K562 (cell line): ENCODE measurements around the gene MCM3. TPM values are rescaled to one million over a fixed set of nuclear protein-coding genes. Genes with fewer than 3 reads are reported as not detected.

Experiments used
- BMI1 ChIP-seq: fragments of 150-350 bp; IDR thresholded peaks from 2 replicates; pipeline ENCODE4 v1.6.1; 2014; ENCODE audit warnings: low read length
- C11orf30 ChIP-seq: fragments of 450-650 bp; IDR thresholded peaks from 2 replicates; pipeline ENCODE4 v1.6.1; 2016; ENCODE audit warnings: low read depth, mild to moderate bottlenecking
- DACH1 ChIP-seq: fragments of 450-650 bp; IDR thresholded peaks from 2 replicates; pipeline ENCODE4 v1.6.1; 2018; ENCODE audit not compliant: partially characterized antibody
- GATA2 ChIP-seq: sonication (generic); formaldehyde crosslinking; IDR thresholded peaks from 2 replicates; pipeline ENCODE4 v1.4.0; 2020; ENCODE audit warnings: mild to moderate bottlenecking, missing genetic modification reagents
- MAFF ChIP-seq: IDR thresholded peaks from 2 replicates; pipeline ENCODE4 v1.6.1; 2012; ENCODE audit warnings: low read length, improper control_type of control experiment
- MAFK ChIP-seq: IDR thresholded peaks from 2 replicates; pipeline ENCODE4 v1.6.1; 2011; ENCODE audit warnings: low read length, improper control_type of control experiment
- PML ChIP-seq: IDR thresholded peaks from 2 replicates; pipeline ENCODE4 v1.6.1; 2012; ENCODE audit warnings: low read length, inconsistent platforms
- SLC30A9 ChIP-seq: fragments of 250-450 bp; sonication (Bioruptor Pico); IDR thresholded peaks from 2 replicates; pipeline ENCODE4 v1.8.0; 2022; ENCODE audit warnings: mild to moderate bottlenecking, moderate library complexity
- TCF7L2 ChIP-seq: fragments of 150-350 bp; IDR thresholded peaks from 2 replicates; pipeline ENCODE4 v1.6.1; 2016; ENCODE audit warnings: low read depth, mild to moderate bottlenecking, low read length, moderate library complexity
- TSHZ1 ChIP-seq: fragments of 250-450 bp; sonication (Bioruptor Pico); IDR thresholded peaks from 2 replicates; pipeline ENCODE4 v1.4.0; 2020; ENCODE audit warnings: mild to moderate bottlenecking, moderate library complexity
- ZBTB7A ChIP-seq: IDR thresholded peaks from 2 replicates; pipeline ENCODE4 v1.6.1; 2011; ENCODE audit warnings: low read depth, mild to moderate bottlenecking, low read length, moderate library complexity, borderline replicate concordance; ENCODE audit not compliant: control insufficient read depth
- ZNF253 ChIP-seq: fragments of 250-450 bp; sonication (Bioruptor Pico); conservative IDR thresholded peaks from 2 replicates; pipeline ENCODE4 v1.6.1; 2021; ENCODE audit warnings: mild to moderate bottlenecking
- ZNF589 ChIP-seq: fragments of 200-800 bp; sonication (Bioruptor generic); IDR thresholded peaks from 2 replicates; pipeline ENCODE4 v1.6.1; 2016; ENCODE audit warnings: low read depth, missing genetic modification characterization, missing compliant biosample characterization
- polyA plus RNA-seq, 8 experiments: library from polyadenylated mRNA; depleted of rRNA in 4 of 8; stranded (reverse) in 5 of 8; unstranded in 3 of 8; fragments of >200 nt; fragmentation: Nextera tagmentation in 2 of 8; fragmentation: Illumina TruSeq in 1 of 8; extraction: Ambion mirVana in 2 of 8; extraction: Trizol in 1 of 8; gene quantifications; 2 replicates each; pipeline versions ENCODE4 v1.2.1 to v1.2.3, GENCODE V29; 2011 to 2014; ENCODE audit warnings: inconsistent platforms in 1 of 8, missing spikeins in 1 of 8
- total RNA-seq, 7 experiments: library from RNA; depleted of rRNA in 6 of 7; stranded (reverse); fragments of >200 nt in 6 of 7; fragmentation: Illumina TruSeq in 2 of 7; extraction: Trizol in 2 of 7; gene quantifications; 2 replicates each; pipeline versions ENCODE4 v1.2.1 to v1.2.3, GENCODE V29; 2011 to 2021; ENCODE audit warnings: low replicate concordance in 1 of 7
- TF ChIP-seq, protein P1 (sequence below): fragments of 450-650 bp; IDR thresholded peaks from 2 replicates; pipeline ENCODE4 v1.6.1; 2017; ENCODE audit warnings: antibody characterized with exemption, mild to moderate bottlenecking
- TF ChIP-seq, protein P2 (sequence below): fragments of 200-400 bp; formaldehyde crosslinking; IDR thresholded peaks from 2 replicates; pipeline ENCODE4 v1.6.1; 2017; ENCODE audit warnings: mild to moderate bottlenecking, low read depth, low read length, moderate library complexity

The MCM3 gene
- total and polyA plus RNA-seq, 9 of the 15 experiments (the other 6 are each of a cell fraction or from before 2014, with no cell fraction given): 76.1 to 270 (median 250) TPM

- TF ChIP-seq TCF7L2: no peak
- no peak for TF ChIP-seq DACH1
- TF ChIP-seq C11orf30: peak; percentile 88
- TF ChIP-seq GATA2 (CRISPR knock-in tag): no peak
- no peak for TF ChIP-seq TSHZ1 (CRISPR knock-in tag)
- peak; percentile 90 for TF ChIP-seq MAFF
- TF ChIP-seq ZBTB7A: no peak
- TF ChIP-seq, protein P1, sequence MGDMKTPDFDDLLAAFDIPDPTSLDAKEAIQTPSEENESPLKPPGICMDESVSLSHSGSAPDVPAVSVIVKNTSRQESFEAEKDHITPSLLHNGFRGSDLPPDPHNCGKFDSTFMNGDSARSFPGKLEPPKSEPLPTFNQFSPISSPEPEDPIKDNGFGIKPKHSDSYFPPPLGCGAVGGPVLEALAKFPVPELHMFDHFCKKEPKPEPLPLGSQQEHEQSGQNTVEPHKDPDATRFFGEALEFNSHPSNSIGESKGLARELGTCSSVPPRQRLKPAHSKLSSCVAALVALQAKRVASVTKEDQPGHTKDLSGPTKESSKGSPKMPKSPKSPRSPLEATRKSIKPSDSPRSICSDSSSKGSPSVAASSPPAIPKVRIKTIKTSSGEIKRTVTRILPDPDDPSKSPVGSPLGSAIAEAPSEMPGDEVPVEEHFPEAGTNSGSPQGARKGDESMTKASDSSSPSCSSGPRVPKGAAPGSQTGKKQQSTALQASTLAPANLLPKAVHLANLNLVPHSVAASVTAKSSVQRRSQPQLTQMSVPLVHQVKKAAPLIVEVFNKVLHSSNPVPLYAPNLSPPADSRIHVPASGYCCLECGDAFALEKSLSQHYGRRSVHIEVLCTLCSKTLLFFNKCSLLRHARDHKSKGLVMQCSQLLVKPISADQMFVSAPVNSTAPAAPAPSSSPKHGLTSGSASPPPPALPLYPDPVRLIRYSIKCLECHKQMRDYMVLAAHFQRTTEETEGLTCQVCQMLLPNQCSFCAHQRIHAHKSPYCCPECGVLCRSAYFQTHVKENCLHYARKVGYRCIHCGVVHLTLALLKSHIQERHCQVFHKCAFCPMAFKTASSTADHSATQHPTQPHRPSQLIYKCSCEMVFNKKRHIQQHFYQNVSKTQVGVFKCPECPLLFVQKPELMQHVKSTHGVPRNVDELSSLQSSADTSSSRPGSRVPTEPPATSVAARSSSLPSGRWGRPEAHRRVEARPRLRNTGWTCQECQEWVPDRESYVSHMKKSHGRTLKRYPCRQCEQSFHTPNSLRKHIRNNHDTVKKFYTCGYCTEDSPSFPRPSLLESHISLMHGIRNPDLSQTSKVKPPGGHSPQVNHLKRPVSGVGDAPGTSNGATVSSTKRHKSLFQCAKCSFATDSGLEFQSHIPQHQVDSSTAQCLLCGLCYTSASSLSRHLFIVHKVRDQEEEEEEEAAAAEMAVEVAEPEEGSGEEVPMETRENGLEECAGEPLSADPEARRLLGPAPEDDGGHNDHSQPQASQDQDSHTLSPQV: 0 out of 2 replicates have a peak, but pooled peaks have one; percentile 16
- TF ChIP-seq, protein P2, sequence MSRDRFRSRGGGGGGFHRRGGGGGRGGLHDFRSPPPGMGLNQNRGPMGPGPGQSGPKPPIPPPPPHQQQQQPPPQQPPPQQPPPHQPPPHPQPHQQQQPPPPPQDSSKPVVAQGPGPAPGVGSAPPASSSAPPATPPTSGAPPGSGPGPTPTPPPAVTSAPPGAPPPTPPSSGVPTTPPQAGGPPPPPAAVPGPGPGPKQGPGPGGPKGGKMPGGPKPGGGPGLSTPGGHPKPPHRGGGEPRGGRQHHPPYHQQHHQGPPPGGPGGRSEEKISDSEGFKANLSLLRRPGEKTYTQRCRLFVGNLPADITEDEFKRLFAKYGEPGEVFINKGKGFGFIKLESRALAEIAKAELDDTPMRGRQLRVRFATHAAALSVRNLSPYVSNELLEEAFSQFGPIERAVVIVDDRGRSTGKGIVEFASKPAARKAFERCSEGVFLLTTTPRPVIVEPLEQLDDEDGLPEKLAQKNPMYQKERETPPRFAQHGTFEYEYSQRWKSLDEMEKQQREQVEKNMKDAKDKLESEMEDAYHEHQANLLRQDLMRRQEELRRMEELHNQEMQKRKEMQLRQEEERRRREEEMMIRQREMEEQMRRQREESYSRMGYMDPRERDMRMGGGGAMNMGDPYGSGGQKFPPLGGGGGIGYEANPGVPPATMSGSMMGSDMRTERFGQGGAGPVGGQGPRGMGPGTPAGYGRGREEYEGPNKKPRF: no peak
- no peak for TF ChIP-seq BMI1
- no peak for TF ChIP-seq ZNF589
- TF ChIP-seq PML: no peak
- no peak for TF ChIP-seq SLC30A9 (CRISPR knock-in tag)
- peak; percentile 81 for TF ChIP-seq MAFK
- TF ChIP-seq ZNF253 (CRISPR knock-in tag): no peak
- TF ChIP-seq, all 486 proteins: peak for 6
Observed at GRCh38 chr6:52300489-52300931, 16.0 kb upstream of the MCM3 start (continued).
